ENCODE results near the gene FKTN.
A peak's percentile ranks its signal among the peaks of the same experiment; 100 is the strongest.

FKTN gene

GRCh38 chr9:105656131-105656921 is 98.4 kb downstream of the FKTN start:
- peak overlapping the region; percentile 61 for H3K4me3 Mint-ChIP-seq
- peak; percentile 61 for ATAC-seq
- H3K9me3 Mint-ChIP-seq = no peaks in the 10 kb centered on the region
- no peak for DNase-seq (ENCODE audit: low spot score in 2 of 2)
- H3K36me3 Mint-ChIP-seq = no peaks in the 10 kb centered on the region
- no peak overlapping the region for H3K27ac Mint-ChIP-seq
- peaks cover 9% of the 10 kb centered on the region for H3K4me1 Mint-ChIP-seq

- no peak overlapping the region for H3K27ac Mint-ChIP-seq
- DNase-seq (ENCODE audit: low spot score in 2 of 2) (no peak), ATAC-seq (no peak)
- H3K36me3 Mint-ChIP-seq = no peaks in the 10 kb centered on the region
- no peak overlapping the region for H3K4me3 Mint-ChIP-seq
- H3K4me1 Mint-ChIP-seq = peaks cover 9% of the 10 kb centered on the region
- H3K9me3 Mint-ChIP-seq = no peaks in the 10 kb centered on the region
These were observed 100.4 kb downstream of the FKTN start for GRCh38 chr9:105658351-105658750.

- Mint-ChIP-seq H3K4me1 (peaks cover 9% of the 10 kb centered on the region), H3K36me3 (no peaks in the 10 kb centered on the region), H3K27ac (no peak overlapping the region), H3K4me3 (no peak overlapping the region), H3K9me3 (no peaks in the 10 kb centered on the region)
- DNase-seq (ENCODE audit: low spot score in 2 of 2) = no peak
- no peak for ATAC-seq
These were observed 103.1 kb downstream of the FKTN start for GRCh38 chr9:105661011-105661410.

GRCh38 chr9:105662184-105663104 is 104.5 kb downstream of the FKTN start, which contains the start of gene TAL2:
Gene TAL2, plus strand, starts transcription at chr9:105662457. Its CDS starts 40 bp downstream, at chr9:105662497.
- Mint-ChIP-seq H3K4me1 (no peaks in the 10 kb centered on the region), H3K27ac (no peak within 1 kb of the TSS), H3K4me3 (no peak within 1 kb of the TSS), H3K36me3 (no peaks in the 10 kb centered on the region), H3K9me3 (no peaks in the 10 kb centered on the region)
- ATAC-seq (no peak), DNase-seq (ENCODE audit: low spot score in 2 of 2) (no peak)

GRCh38 chr9:105663914-105664313 is 106.0 kb downstream of the FKTN start:
- ATAC-seq (no peak), DNase-seq (ENCODE audit: low spot score in 2 of 2) (no peak)
- H3K4me1 Mint-ChIP-seq = no peaks in the 10 kb centered on the region
- no peak overlapping the region for H3K4me3 Mint-ChIP-seq
- H3K36me3 Mint-ChIP-seq = no peaks in the 10 kb centered on the region
- no peak overlapping the region for H3K27ac Mint-ChIP-seq
- no peaks in the 10 kb centered on the region for H3K9me3 Mint-ChIP-seq

GRCh38 chr9:105667867-105668266 is 109.9 kb downstream of the FKTN start:
- no peak for ATAC-seq
- no peaks in the 10 kb centered on the region for H3K9me3 Mint-ChIP-seq

GRCh38 chr9:105670315-105670714 is 112.4 kb downstream of the FKTN start:
- Mint-ChIP-seq H3K36me3 (no peaks in the 10 kb centered on the region), H3K4me1 (no peaks in the 10 kb centered on the region), H3K27ac (no peak overlapping the region), H3K9me3 (no peaks in the 10 kb centered on the region), H3K4me3 (no peak overlapping the region)
- no peak for DNase-seq (ENCODE audit: low spot score in 2 of 2)
- no peak for ATAC-seq

More at GRCh38 chr9:105667867-105668266, 109.9 kb downstream of the FKTN start:
- Mint-ChIP-seq H3K4me1 (no peaks in the 10 kb centered on the region), H3K4me3 (no peak overlapping the region), H3K36me3 (no peaks in the 10 kb centered on the region), H3K27ac (no peak overlapping the region)
- no peak for DNase-seq (ENCODE audit: low spot score in 2 of 2)

- H3K4me3 Mint-ChIP-seq = no peak overlapping the region
- H3K4me1 Mint-ChIP-seq = no peaks in the 10 kb centered on the region
- no peaks in the 10 kb centered on the region for H3K9me3 Mint-ChIP-seq
- no peak for ATAC-seq
- no peak overlapping the region for H3K27ac Mint-ChIP-seq
- DNase-seq (ENCODE audit: low spot score in 2 of 2) = no peak
- H3K36me3 Mint-ChIP-seq = no peaks in the 10 kb centered on the region
These were observed 112.8 kb downstream of the FKTN start for GRCh38 chr9:105670775-105671174.

- DNase-seq (ENCODE audit: low spot score in 2 of 2) = no peak
- Mint-ChIP-seq H3K4me3 (no peak overlapping the region), H3K27ac (no peak overlapping the region)
These were observed 114.8 kb downstream of the FKTN start for GRCh38 chr9:105672711-105673234.

GRCh38 chr9:105673850-105674387 is 116.0 kb downstream of the FKTN start:
- Mint-ChIP-seq H3K4me1 (no peaks in the 10 kb centered on the region), H3K27ac (no peak overlapping the region), H3K4me3 (no peak overlapping the region), H3K9me3 (no peaks in the 10 kb centered on the region), H3K36me3 (no peaks in the 10 kb centered on the region)
- ATAC-seq = no peak
- no peak for DNase-seq (ENCODE audit: low spot score in 2 of 2)

More at GRCh38 chr9:105672711-105673234, 114.8 kb downstream of the FKTN start:
- H3K4me1 Mint-ChIP-seq = no peaks in the 10 kb centered on the region
- ATAC-seq = no peak
- H3K9me3 Mint-ChIP-seq = no peaks in the 10 kb centered on the region
- H3K36me3 Mint-ChIP-seq = no peaks in the 10 kb centered on the region

GRCh38 chr9:105676351-105676923 is 118.5 kb downstream of the FKTN start:
- no peaks in the 10 kb centered on the region for H3K4me1 Mint-ChIP-seq

GRCh38 chr9:105678163-105678562 is 120.2 kb downstream of the FKTN start:
- Mint-ChIP-seq H3K9me3 (no peaks in the 10 kb centered on the region), H3K36me3 (no peaks in the 10 kb centered on the region), H3K4me3 (no peak overlapping the region), H3K4me1 (no peaks in the 10 kb centered on the region), H3K27ac (no peak overlapping the region)
- DNase-seq (ENCODE audit: low spot score in 2 of 2) (no peak), ATAC-seq (no peak)

More at GRCh38 chr9:105676351-105676923, 118.5 kb downstream of the FKTN start:
- no peak for ATAC-seq
- DNase-seq (ENCODE audit: low spot score in 2 of 2) = no peak
- Mint-ChIP-seq H3K9me3 (no peaks in the 10 kb centered on the region), H3K4me3 (no peak overlapping the region), H3K27ac (no peak overlapping the region), H3K36me3 (no peaks in the 10 kb centered on the region)

GRCh38 chr9:105678781-105679180 is 120.8 kb downstream of the FKTN start:
- no peak overlapping the region for H3K4me3 Mint-ChIP-seq
- no peak for ATAC-seq
- no peaks in the 10 kb centered on the region for H3K36me3 Mint-ChIP-seq
- DNase-seq (ENCODE audit: low spot score in 2 of 2) = no peak
- H3K9me3 Mint-ChIP-seq = no peaks in the 10 kb centered on the region
- H3K27ac Mint-ChIP-seq = no peak overlapping the region
- H3K4me1 Mint-ChIP-seq = no peaks in the 10 kb centered on the region

GRCh38 chr9:105679257-105680022 is 121.5 kb downstream of the FKTN start:
- no peak for DNase-seq (ENCODE audit: low spot score in 2 of 2)
- H3K27ac Mint-ChIP-seq = no peak overlapping the region
- no peak overlapping the region for H3K4me3 Mint-ChIP-seq

More at GRCh38 chr9:105679257-105680022, 121.5 kb downstream of the FKTN start:
- Mint-ChIP-seq H3K9me3 (no peaks in the 10 kb centered on the region), H3K4me1 (no peaks in the 10 kb centered on the region), H3K36me3 (no peaks in the 10 kb centered on the region)
- ATAC-seq = no peak

Data from stimulated activated effector memory CD8-positive, alpha-beta T cell treated with anti-CD3 and anti-CD28 coated beads, Interleukin-12 subunit alpha, Interleukin-12 subunit beta, amount 100 ng/mL, for 72 hours (primary cell).